IPS-20b (cell line): ENCODE measurements around the gene ENTPD7.

ENCODE experiments used
- H3K27ac ChIP-seq: one replicate; pipeline ENCODE4 v1.5.1; 2013; ENCODE audit warnings: low read length
- H3K27me3 ChIP-seq: 2 replicates; pipeline ENCODE4 v1.6.1; 2013; ENCODE audit warnings: mild to moderate bottlenecking, low read length, inconsistent platforms; ENCODE audit not compliant: insufficient read depth
- H3K36me3 ChIP-seq: 2 replicates; pipeline ENCODE4 v1.6.1; 2013; ENCODE audit warnings: low read depth, mild to moderate bottlenecking, inconsistent platforms, low read length, moderate library complexity; ENCODE audit not compliant: insufficient read depth
- H3K4me1 ChIP-seq: 2 replicates; pipeline ENCODE4 v1.6.1; 2013; ENCODE audit warnings: mild to moderate bottlenecking, control low read depth, inconsistent platforms, low read length, moderate library complexity; ENCODE audit not compliant: insufficient read depth
- H3K4me3 ChIP-seq: 2 replicates; pipeline ENCODE4 v1.5.1; 2013; ENCODE audit warnings: mild to moderate bottlenecking, low read length, inconsistent platforms
- H3K9ac ChIP-seq: 2 replicates; pipeline ENCODE4 v1.6.1; 2013; ENCODE audit warnings: low read depth, mild to moderate bottlenecking, inconsistent platforms, low read length, moderate library complexity
- H3K9me3 ChIP-seq: 2 replicates; pipeline ENCODE4 v1.6.1; 2013; ENCODE audit warnings: mild to moderate bottlenecking, low read depth, low read length, inconsistent platforms; ENCODE audit not compliant: insufficient read depth

Gene ENTPD7

DNA sequence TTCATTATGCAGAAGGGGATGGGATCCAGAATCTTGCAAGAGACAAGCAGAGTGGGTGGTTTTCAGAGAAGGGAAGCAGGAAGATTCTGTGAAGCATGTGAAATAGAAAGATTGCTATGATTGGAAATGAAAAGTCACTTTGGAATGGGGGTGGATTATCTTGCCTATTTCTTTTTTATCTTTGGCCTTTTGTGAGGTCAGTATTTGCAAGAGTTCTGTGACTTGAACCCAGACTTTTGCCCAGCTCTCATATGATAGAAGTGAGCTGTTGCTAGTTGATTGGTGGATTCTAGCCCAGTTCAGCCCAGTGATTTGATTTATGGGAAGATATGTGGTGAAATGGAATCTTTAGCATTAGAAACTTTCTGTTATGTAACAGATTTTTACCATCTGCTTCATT, 17.1 kb downstream of the ENTPD7 start:
- peaks cover 15% of the 10 kb centered on the region; the same call in 1 of the 2 replicates for H3K36me3 ChIP-seq
- no peaks in the 10 kb centered on the region for H3K9me3 ChIP-seq
- H3K4me3 ChIP-seq = no peak overlapping the region
- no peak overlapping the region for H3K27ac ChIP-seq
- no peaks in the 10 kb centered on the region for H3K4me1 ChIP-seq
- H3K9ac ChIP-seq = no peak overlapping the region
- H3K27me3 ChIP-seq = no peaks in the 10 kb centered on the region

DNA sequence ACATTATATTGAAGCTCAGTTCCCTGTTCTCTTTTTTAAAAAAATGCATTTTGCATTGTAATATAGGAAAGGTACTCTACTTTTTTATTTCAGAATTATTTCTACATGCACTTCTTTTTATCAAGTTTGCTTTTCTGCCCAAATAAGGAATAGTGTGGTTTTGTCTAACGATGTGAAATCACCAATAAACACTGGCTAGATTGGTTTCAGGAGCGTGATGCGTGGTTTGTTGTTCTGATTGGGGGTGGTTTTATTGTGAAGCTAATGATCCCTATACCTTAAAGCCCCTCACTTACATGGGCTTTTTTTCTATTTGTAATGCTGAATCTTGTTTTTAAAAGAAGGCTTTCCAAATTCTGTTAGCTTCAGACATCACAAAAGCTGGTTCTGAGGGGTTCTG, 17.6 kb downstream of the ENTPD7 start:
- no peak overlapping the region for H3K4me3 ChIP-seq
- no peaks in the 10 kb centered on the region for H3K4me1 ChIP-seq
- H3K27ac ChIP-seq = no peak overlapping the region
- H3K9me3 ChIP-seq = no peaks in the 10 kb centered on the region
- no peak overlapping the region for H3K9ac ChIP-seq
- H3K27me3 ChIP-seq = no peaks in the 10 kb centered on the region
- H3K36me3 ChIP-seq = peaks cover 15% of the 10 kb centered on the region; the same call in 1 of the 2 replicates

DNA sequence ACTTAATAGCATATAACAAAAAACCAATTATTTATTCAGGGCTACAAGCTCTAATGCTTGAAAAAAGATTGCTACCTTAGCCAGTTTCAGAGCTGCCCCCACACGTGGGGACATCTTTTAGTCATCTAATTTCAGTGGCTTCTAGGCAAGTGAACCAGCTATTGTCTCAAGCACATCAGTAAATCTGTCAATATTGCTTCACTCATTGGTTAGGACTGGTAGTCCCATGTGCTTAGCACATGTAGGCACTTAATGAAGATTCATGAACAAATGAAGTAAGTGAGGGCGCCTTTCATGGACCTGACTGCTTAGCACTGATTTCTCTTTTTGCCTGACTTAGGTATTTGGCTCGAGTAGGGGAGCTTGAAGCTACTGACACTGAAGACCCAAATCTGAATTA, 19.6 kb downstream of the ENTPD7 start:
- H3K9me3 ChIP-seq = no peaks in the 10 kb centered on the region
- H3K27ac ChIP-seq = no peak overlapping the region
- H3K9ac ChIP-seq = no peak overlapping the region
- no peaks in the 10 kb centered on the region for H3K27me3 ChIP-seq
- no peak overlapping the region for H3K4me3 ChIP-seq
- H3K36me3 ChIP-seq = peaks cover 15% of the 10 kb centered on the region; the same call in 1 of the 2 replicates
- H3K4me1 ChIP-seq = no peaks in the 10 kb centered on the region

DNA sequence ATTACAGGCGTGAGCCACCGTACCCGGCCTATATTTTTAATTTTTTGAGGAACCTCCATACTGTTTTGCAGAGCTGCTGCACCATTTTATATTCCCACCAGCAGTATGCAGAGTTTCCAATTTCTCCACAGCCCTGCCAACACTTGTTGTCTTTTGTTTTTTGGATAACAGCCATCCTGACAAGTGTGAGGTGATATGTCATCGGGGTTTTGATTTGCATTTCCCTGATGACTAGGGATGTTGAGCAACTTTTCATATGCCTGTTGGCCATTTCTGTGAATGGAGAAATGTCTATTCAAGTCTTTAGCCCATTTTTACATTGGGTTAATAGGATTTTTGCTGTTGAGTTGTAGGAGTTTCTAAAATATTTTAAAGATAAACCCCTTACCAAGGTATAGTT, 22.2 kb downstream of the ENTPD7 start:
- Histone ChIP-seq H3K4me1 (no peaks in the 10 kb centered on the region), H3K36me3 (peaks cover 22% of the 10 kb centered on the region; the same call in 1 of the 2 replicates), H3K27ac (no peak overlapping the region), H3K9ac (no peak overlapping the region), H3K4me3 (no peak overlapping the region), H3K9me3 (no peaks in the 10 kb centered on the region), H3K27me3 (no peaks in the 10 kb centered on the region)

DNA sequence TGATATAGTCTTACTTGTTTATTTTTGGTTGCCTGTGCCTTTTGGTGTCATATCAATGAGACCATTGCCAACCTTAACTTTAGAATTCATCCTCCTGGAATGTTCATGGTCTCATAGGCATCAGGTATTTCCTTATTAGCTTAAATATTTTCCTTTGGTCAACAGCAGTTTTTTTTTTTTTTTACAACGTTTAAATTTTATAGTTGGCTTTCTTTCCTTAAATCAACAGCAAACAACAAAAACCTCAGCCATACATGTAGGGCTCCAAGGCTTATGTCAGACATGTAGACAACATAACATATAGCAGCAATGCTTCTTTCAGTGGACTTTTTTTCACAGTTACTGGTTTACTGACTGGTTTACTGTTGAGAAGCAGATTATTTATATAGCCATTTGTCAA, 22.7 kb downstream of the ENTPD7 start:
- H3K9ac ChIP-seq = no peak overlapping the region
- H3K27me3 ChIP-seq = no peaks in the 10 kb centered on the region
- peaks cover 22% of the 10 kb centered on the region; the same call in 1 of the 2 replicates for H3K36me3 ChIP-seq
- no peaks in the 10 kb centered on the region for H3K4me1 ChIP-seq
- no peak overlapping the region for H3K4me3 ChIP-seq
- H3K9me3 ChIP-seq = no peaks in the 10 kb centered on the region
- H3K27ac ChIP-seq = no peak overlapping the region

DNA sequence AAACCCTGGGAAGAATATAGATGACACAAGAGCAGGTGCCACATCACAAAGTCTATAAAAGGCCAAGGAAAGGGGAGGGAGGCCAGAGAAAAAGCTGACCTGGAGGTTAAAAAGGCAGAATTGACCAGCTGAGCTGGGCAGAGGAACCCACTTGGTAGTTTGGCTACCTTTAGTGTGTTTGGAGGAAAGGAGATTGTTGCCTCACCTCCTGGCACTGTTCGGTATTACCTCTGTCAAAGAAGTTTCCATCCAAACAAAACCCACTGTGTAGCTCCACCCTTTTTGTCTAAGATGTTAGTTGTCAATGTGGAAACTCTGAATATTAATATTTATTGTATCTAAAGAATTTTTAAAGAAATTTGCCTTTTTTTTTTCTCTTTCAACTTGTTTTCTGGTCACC, 23.4 kb downstream of the ENTPD7 start:
- Histone ChIP-seq H3K27me3 (no peaks in the 10 kb centered on the region), H3K36me3 (peaks cover 22% of the 10 kb centered on the region; the same call in 1 of the 2 replicates), H3K9ac (no peak overlapping the region), H3K9me3 (no peaks in the 10 kb centered on the region), H3K4me1 (no peaks in the 10 kb centered on the region), H3K4me3 (no peak overlapping the region), H3K27ac (no peak overlapping the region)

DNA sequence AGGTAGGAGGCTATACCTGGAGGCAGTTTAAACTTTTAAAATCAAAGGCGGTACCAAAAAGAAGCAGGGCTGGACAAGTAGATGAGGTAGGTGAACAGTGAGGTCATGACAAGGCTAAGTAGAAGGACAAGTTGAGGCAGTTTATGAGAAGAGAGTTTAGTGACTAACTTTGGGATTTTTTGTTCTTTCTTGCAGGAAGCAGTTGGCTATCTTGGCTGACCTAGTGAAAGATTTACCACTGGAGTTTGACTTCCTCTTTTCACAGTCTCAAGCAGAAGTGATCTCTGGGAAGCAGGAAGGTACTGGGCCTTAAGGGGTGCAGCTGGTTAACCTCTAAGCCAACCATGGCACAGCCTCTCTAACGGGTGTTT, 26.3 kb downstream of the ENTPD7 start:
- H3K9ac ChIP-seq = no peak overlapping the region
- H3K4me1 ChIP-seq = no peaks in the 10 kb centered on the region
- no peaks in the 10 kb centered on the region for H3K27me3 ChIP-seq
- no peaks in the 10 kb centered on the region for H3K9me3 ChIP-seq
- H3K27ac ChIP-seq = no peak overlapping the region
- peaks cover 15% of the 10 kb centered on the region; the same call in 1 of the 2 replicates for H3K36me3 ChIP-seq
- no peak overlapping the region for H3K4me3 ChIP-seq

DNA sequence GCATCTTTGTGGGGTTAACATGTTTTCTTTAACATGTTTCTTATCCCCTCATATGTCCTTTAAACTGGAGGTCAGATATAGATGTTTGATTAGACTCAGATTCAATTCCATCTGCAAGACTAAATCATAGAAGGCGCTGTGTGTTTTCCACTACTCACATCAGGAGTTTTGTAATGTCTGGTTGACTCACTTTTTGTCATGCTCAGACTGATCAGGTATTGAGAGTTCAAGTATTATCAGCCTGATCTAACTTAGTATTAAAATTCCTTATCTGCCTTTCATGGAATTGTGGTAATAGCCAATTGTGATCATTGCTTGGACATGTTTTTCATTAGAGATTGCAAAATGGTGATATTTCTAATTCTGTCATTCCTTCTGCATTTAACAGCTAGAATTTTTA, 30.2 kb downstream of the ENTPD7 start:
- H3K36me3 ChIP-seq = peaks cover 32% of the 10 kb centered on the region
- no peaks in the 10 kb centered on the region for H3K4me1 ChIP-seq
- no peaks in the 10 kb centered on the region for H3K27me3 ChIP-seq
- no peak overlapping the region for H3K9ac ChIP-seq
- H3K4me3 ChIP-seq = no peak overlapping the region
- H3K9me3 ChIP-seq = no peaks in the 10 kb centered on the region
- no peak overlapping the region for H3K27ac ChIP-seq

DNA sequence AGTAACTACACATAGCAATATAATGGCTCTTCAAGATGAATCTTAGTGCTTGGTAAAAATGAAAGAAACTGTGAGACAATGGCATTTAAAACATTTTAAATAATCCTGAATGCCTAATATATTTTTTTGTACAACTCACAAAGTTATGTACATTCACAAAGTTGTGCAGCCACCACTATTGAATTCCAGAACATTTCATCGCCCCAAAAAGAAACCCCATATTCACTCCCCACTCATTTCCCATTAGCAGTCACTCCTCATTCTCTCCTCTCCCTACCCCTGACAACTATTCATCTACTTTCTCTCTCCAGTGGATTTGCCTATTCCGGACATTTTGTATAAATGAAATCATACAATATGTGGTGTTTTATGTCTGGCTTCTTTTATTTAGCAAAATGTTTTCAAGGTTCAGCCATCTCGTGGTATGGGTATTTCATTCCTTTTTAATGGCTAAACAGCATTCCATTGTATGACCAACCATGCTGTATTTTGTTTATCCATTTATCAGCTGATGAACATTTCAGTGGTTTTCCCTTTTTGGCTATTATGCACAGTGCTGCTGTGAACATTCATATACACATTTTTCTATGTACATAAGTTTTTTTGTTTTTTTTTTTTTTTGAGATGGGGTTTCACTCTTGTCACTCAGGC, 34.7 kb downstream of the ENTPD7 start:
- no peak overlapping the region for H3K9ac ChIP-seq
- no peaks in the 10 kb centered on the region for H3K27me3 ChIP-seq
- H3K4me3 ChIP-seq = no peak overlapping the region
- H3K27ac ChIP-seq = no peak overlapping the region
- H3K9me3 ChIP-seq = no peaks in the 10 kb centered on the region
- H3K4me1 ChIP-seq = no peaks in the 10 kb centered on the region
- peaks cover 66% of the 10 kb centered on the region for H3K36me3 ChIP-seq

DNA sequence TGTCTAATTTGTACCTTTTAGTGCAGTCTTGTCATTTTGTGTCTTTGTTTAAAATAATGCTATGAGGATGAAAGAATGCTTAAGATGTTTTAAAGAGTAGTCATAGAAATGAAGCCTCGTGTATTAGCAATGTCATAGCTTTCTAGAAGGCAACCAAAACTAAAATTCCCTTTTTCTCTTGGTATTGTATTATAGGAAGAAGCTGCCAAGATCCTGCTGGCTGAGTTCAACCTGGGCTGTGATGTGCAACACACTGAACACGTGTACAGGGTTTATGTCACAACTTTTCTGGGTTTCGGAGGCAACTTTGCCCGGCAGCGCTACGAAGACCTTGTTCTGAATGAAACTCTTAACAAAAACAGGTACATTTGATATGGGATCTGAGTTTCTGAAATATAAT, 36.5 kb downstream of the ENTPD7 start:
- no peaks in the 10 kb centered on the region for H3K27me3 ChIP-seq
- H3K27ac ChIP-seq = no peak overlapping the region
- peaks cover 70% of the 10 kb centered on the region for H3K36me3 ChIP-seq

DNA sequence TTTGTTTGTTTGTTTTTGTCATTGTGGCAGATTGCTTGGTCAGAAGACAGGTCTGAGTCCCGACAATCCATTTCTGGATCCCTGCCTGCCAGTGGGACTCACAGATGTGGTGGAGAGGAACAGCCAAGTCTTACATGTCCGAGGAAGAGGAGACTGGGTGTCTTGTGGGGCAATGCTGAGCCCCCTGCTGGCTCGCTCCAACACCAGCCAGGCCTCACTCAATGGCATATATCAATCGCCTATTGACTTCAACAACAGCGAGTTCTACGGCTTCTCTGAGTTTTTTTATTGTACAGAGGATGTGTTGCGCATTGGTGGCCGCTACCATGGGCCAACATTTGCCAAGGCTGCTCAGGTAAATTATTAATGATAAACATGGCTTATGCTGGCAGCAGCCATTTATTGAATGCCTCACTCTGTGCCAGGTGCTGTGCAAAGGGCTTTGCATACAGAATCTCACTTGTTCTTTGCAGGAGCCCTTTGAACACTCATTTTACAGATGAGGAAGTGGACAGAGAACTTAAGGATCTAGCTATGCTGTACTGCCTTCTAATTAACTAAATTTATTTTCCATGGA, 39.3 kb downstream of the ENTPD7 start:
- H3K9me3 ChIP-seq = no peaks in the 10 kb centered on the region
- H3K36me3 ChIP-seq = peaks cover 65% of the 10 kb centered on the region

More for the DNA sequence above, 36.5 kb downstream of the ENTPD7 start:
- Histone ChIP-seq H3K9me3 (no peaks in the 10 kb centered on the region), H3K4me3 (no peak overlapping the region), H3K4me1 (no peaks in the 10 kb centered on the region), H3K9ac (no peak overlapping the region)

DNA sequence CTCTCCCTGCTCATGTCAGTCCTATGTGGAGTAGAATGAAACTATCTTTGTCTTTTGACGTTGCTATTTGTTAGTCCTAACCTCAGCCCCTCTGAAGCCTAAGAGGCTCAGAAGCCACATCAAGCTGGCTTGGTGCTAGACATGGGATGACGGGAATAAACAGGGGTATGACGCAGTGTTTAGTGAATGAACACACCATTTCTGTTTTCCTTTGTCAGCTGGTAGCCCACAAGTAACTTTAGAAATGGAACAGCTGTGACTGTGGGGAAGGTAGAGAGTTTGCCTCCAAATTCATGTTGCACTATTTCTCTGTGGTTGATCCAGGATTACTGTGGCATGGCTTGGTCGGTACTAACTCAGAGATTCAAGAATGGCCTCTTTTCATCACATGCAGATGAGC, 41.3 kb downstream of the ENTPD7 start:
- H3K4me1 ChIP-seq = no peaks in the 10 kb centered on the region
- peaks cover 71% of the 10 kb centered on the region for H3K36me3 ChIP-seq
- no peak overlapping the region for H3K27ac ChIP-seq

More for the DNA sequence above, 39.3 kb downstream of the ENTPD7 start:
- Histone ChIP-seq H3K27me3 (no peaks in the 10 kb centered on the region), H3K27ac (no peak overlapping the region), H3K4me1 (no peaks in the 10 kb centered on the region), H3K9ac (no peak overlapping the region), H3K4me3 (no peak overlapping the region)

More for the DNA sequence above, 41.3 kb downstream of the ENTPD7 start:
- H3K4me3 ChIP-seq = no peak overlapping the region
- no peaks in the 10 kb centered on the region for H3K27me3 ChIP-seq
- no peaks in the 10 kb centered on the region for H3K9me3 ChIP-seq
- H3K9ac ChIP-seq = no peak overlapping the region
